Dedifferentiated amniotic fluid mesenchymal stem cell (primary cell): ENCODE results near the gene TMEM256.

Experiments used
- DNase-seq: peaks from one replicate; pipeline ENCODE4 v3.0.0-alpha.2; 2016; ENCODE audit errors: extremely low spot score

TMEM256 gene

GRCh38 chr17:7408252-7408727 is 4.4 kb upstream of the TMEM256 start:
- DNase-seq, result no peak

- DNase-seq, result no peak
Observed at GRCh38 chr17:7407485-7408251, 3.8 kb upstream of the TMEM256 start, which contains the start of gene NLGN2. Gene NLGN2 (plus strand): TSS chr17:7407845. CDS start chr17:7408256, 411 bp downstream.

- DNase-seq, result no peak
Observed at GRCh38 chr17:7407082-7407481, 3.2 kb upstream of the TMEM256 start.

GRCh38 chr17:7406235-7406825 is 2.4 kb upstream of the TMEM256 start:
- DNase-seq, result no peak

GRCh38 chr17:7405350-7406234 is 1.7 kb upstream of the TMEM256 start:
- no peak for DNase-seq

- DNase-seq, result no peak
Observed at GRCh38 chr17:7404737-7405349, 946 bp upstream of the TMEM256 start.

GRCh38 chr17:7403727-7403976 is 245 bp downstream of the TMEM256 start:
- peak; percentile 29 for DNase-seq

- no peak for DNase-seq
Observed at GRCh38 chr17:7403043-7403726, 712 bp downstream of the TMEM256 start.

GRCh38 chr17:7398612-7399011 is 5.3 kb downstream of the TMEM256 start:
- DNase-seq, result no peak

- DNase-seq, result no peak
Observed at GRCh38 chr17:7396147-7396546, 7.8 kb downstream of the TMEM256 start.

GRCh38 chr17:7394452-7395191 is 9.3 kb downstream of the TMEM256 start, which contains the start of gene PLSCR3:
Gene PLSCR3 (minus strand): TSS chr17:7394525. CDS start chr17:7394110, 415 bp downstream.
- DNase-seq, result peak; percentile 62

GRCh38 chr17:7393613-7394451 is 10.1 kb downstream of the TMEM256 start:
- DNase-seq, result no peak

GRCh38 chr17:7392696-7393612 is 10.9 kb downstream of the TMEM256 start:
- no peak for DNase-seq

- DNase-seq, result no peak
Observed at GRCh38 chr17:7391307-7391706, 12.6 kb downstream of the TMEM256 start.

GRCh38 chr17:7389924-7390910 is 13.7 kb downstream of the TMEM256 start:
- no peak for DNase-seq

- DNase-seq, result no peak
Observed at GRCh38 chr17:7388856-7389255, 15.0 kb downstream of the TMEM256 start.

GRCh38 chr17:7384489-7385081 is 19.3 kb downstream of the TMEM256 start:
- no peak for DNase-seq
